ENCODE measurements around the gene ZC2HC1B.

GRCh38 chr6:143970456-143971218 is 106.4 kb downstream of the ZC2HC1B start:
- TF ChIP-seq CTCF (IDR thresholded peaks at IDR 0.05) (no peak), POLR2A (IDR thresholded peaks at IDR 0.05) (no peak)
